Activated CD8-positive, alpha-beta T cell treated with anti-CD3 and anti-CD28 coated beads for 36 hours (primary cell): ENCODE measurements around the gene MAP2K5. TPM values are rescaled to one million over a fixed set of nuclear protein-coding genes. Genes with fewer than 3 reads are reported as not detected.
A peak's percentile ranks its signal among the peaks of the same experiment; 100 is the strongest.

Experiments
- ATAC-seq: fragments of 200-7000 bp; cut with Tn5 transposase; one replicate; pipeline ENCODE4 v1.10.0; 2021; ENCODE audit warnings: mild to moderate bottlenecking, moderate library complexity
- CTCF ChIA-PET: fragments of 350-600 bp; sonication (Branson Sonifier 250); formaldehyde crosslinking; loops from one replicate; lab custom pipeline; 2021; ENCODE audit warnings: antibody characterized with exemption; lab: Charles Lee
- POLR2A ChIA-PET: fragments of 350-600 bp; sonication (Branson Sonifier 250); formaldehyde crosslinking; loops from one replicate; lab custom pipeline; 2021; ENCODE audit warnings: antibody characterized with exemption; lab: Charles Lee
- DNase-seq: peaks from one replicate; pipeline ENCODE4 v3.0.0-alpha.2; 2020
- H3K27ac Mint-ChIP-seq: one replicate; pipeline ENCODE4 v1.8.0; 2021; ENCODE audit warnings: mild to moderate bottlenecking, mixed read lengths
- H3K27me3 Mint-ChIP-seq: one replicate; pipeline ENCODE4 v1.8.0; 2021; ENCODE audit warnings: mixed read lengths
- H3K36me3 Mint-ChIP-seq: one replicate; pipeline ENCODE4 v1.8.0; 2021; ENCODE audit warnings: low read depth, mixed read lengths
- H3K4me1 Mint-ChIP-seq: one replicate; pipeline ENCODE4 v1.8.0; 2021; ENCODE audit warnings: low read depth, mixed read lengths
- H3K4me3 Mint-ChIP-seq: one replicate; pipeline ENCODE4 v1.8.0; 2021; ENCODE audit warnings: mild to moderate bottlenecking, moderate library complexity, mixed read lengths
- H3K9me3 Mint-ChIP-seq: one replicate; pipeline ENCODE4 v1.8.0; 2021; ENCODE audit warnings: mixed read lengths
- CTCF ChIP-seq: fragments of 200-600 bp; IDR thresholded peaks from one replicate; pipeline ENCODE4 v1.8.0; 2022; ENCODE audit warnings: antibody characterized with exemption, mild to moderate bottlenecking
- intact Hi-C: fragments of 100-400 bp; cut with micrococcal nuclease; formaldehyde crosslinking; loops from one replicate; pipeline ENCODE4 v1.10.0; 2022
- total RNA-seq, 2 experiments: library from RNA; stranded (reverse); gene quantifications; one replicate each; pipeline ENCODE4 v1.2.3, GENCODE V29; 2021

MAP2K5 gene
- total RNA-seq, 2 experiments from 2014 or later: 19.0 to 21.1 TPM

DNA sequence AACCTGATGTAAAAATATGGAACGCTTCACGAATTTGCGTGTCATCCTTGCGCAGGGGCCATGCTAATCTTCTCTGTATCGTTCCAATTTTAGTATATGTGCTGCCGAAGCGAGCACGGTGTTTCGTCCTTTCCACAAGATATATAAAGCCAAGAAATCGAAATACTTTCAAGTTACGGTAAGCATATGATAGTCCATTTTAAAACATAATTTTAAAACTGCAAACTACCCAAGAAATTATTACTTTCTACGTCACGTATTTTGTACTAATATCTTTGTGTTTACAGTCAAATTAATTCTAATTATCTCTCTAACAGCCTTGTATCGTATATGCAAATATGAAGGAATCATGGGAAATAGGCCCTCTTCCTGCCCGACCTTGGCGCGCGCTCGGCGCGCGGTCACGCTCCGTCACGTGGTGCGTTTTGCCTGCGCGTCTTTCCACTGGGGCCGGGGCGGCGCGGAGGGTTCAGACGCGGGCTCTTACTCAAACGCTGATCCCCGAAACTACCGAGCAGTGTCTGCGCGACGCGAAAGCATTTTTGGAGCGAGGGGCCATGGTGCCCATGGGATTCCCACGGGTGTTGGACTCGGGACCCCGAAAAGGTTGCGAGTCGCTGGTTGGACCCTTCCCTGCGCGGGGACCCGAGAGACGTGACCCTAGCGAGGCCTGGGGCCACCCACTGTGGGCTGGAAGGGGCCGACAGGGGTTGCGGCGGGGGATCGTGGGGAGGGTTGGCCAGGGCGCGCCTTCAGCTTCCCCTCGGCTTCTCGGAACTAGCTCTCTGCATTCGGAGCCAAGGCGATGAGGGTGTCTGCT lies 297.6 kb downstream of the MAP2K5 start, which contains the start of gene RNU6-1:
Gene RNU6-1, minus strand, starts transcription at position 117 of the 820 bp plus-strand sequence.
- intact Hi-C loops: loop anchor here (10.0 kb wide), 2 partner anchors 315 to 895 kb away; partner anchors contain the start of gene C15orf61
- peaks cover 2% of the 10 kb centered on the region for H3K36me3 Mint-ChIP-seq
- no peak for TF ChIP-seq CTCF
- peaks cover 16% of the 10 kb centered on the region for H3K4me1 Mint-ChIP-seq
- no peaks in the 10 kb centered on the region for H3K9me3 Mint-ChIP-seq
- H3K27ac Mint-ChIP-seq: peak within 1 kb of the TSS; percentile 97
- peaks cover 18% of the 10 kb centered on the region for H3K27me3 Mint-ChIP-seq
- peak within 1 kb of the TSS; percentile 84 for H3K4me3 Mint-ChIP-seq
- DNase-seq (peak; percentile 96), ATAC-seq (peak; percentile 84)
- ChIA-PET CTCF (interaction anchor here (1.5 to 2.0 kb wide), 3 partner anchors 23 to 383 kb away, joined by 4 to 5 read pairs (median 4); no protein-coding TSS in a partner anchor), POLR2A (interaction anchor here (0.7 to 1.0 kb wide), 2 partner anchors 19 to 318 kb away, joined by 3 read pairs; no protein-coding TSS in a partner anchor)

- Mint-ChIP-seq H3K9me3 (no peaks in the 10 kb centered on the region), H3K27me3 (peaks cover 10% of the 10 kb centered on the region), H3K4me1 (peaks cover 12% of the 10 kb centered on the region), H3K4me3 (peak overlapping the region; percentile 84), H3K36me3 (peaks cover 2% of the 10 kb centered on the region), H3K27ac (peak overlapping the region; percentile 97)
- POLR2A ChIA-PET: interaction anchor here (0.6 to 1.0 kb wide), 4 partner anchors 20 to 502 kb away, joined by 3 to 4 read pairs (median 4); no protein-coding TSS in a partner anchor
- TF ChIP-seq CTCF: no peak
- CTCF ChIA-PET: interaction anchor here (1.5 to 2.0 kb wide), 3 partner anchors 22 to 384 kb away, joined by 4 to 5 read pairs (median 4); no protein-coding TSS in a partner anchor
- ATAC-seq: no peak
- intact Hi-C loops: no loop called here
- DNase-seq: no peak
These were observed 298.4 kb downstream of the MAP2K5 start for GRCh38 chr15:67840749-67841512.

DNA sequence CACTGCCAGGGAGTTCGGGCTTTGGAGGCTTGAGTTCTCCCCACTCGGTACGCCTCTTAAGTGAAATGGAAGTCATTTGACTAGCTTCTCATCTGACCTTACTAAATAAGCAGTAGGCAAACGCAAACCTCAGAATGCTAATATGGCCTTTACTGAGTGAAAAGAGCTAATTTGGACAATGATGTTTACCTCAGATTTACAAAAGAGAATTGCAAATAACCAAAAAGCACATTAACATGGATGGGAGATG lies 298.9 kb downstream of the MAP2K5 start:
- ChIA-PET CTCF (interaction anchor here (1.5 to 2.0 kb wide), 3 partner anchors 22 to 384 kb away, joined by 4 to 5 read pairs (median 4); no protein-coding TSS in a partner anchor), POLR2A (interaction anchor here (0.6 kb wide), 1 partner anchor 22 kb away, joined by 4 read pairs; no protein-coding TSS in a partner anchor)
- Mint-ChIP-seq H3K27ac (no peak overlapping the region), H3K4me3 (peak overlapping the region; percentile 84), H3K9me3 (no peaks in the 10 kb centered on the region), H3K4me1 (peaks cover 12% of the 10 kb centered on the region), H3K36me3 (peaks cover 2% of the 10 kb centered on the region), H3K27me3 (peaks cover 8% of the 10 kb centered on the region)
- no peak for ATAC-seq
- TF ChIP-seq CTCF: no peak
- intact Hi-C loops: no loop called here
- no peak for DNase-seq

- H3K4me3 Mint-ChIP-seq: no peak overlapping the region
- ChIA-PET POLR2A (interaction anchor here (1.3 kb wide), 1 partner anchor 211 kb away, joined by 3 read pairs; the partner anchor contains the start of gene PIAS1), CTCF (interaction anchor here (1.1 kb wide), 1 partner anchor 21 kb away, joined by 3 read pairs; no protein-coding TSS in a partner anchor)
- ATAC-seq (no peak), DNase-seq (no peak)
- peaks cover 12% of the 10 kb centered on the region for H3K4me1 Mint-ChIP-seq
- intact Hi-C loops: no loop called here
- TF ChIP-seq CTCF: no peak
- peaks cover 2% of the 10 kb centered on the region for H3K27me3 Mint-ChIP-seq
- H3K36me3 Mint-ChIP-seq: peaks cover 2% of the 10 kb centered on the region
- no peak overlapping the region for H3K27ac Mint-ChIP-seq
- H3K9me3 Mint-ChIP-seq: no peaks in the 10 kb centered on the region
These were observed 300.6 kb downstream of the MAP2K5 start for GRCh38 chr15:67843092-67843501.
